Measurements from ENCODE around the gene MYO1B.

GRCh38 chr2:191411472-191411871 is 166.3 kb downstream of the MYO1B start:
- no peak for TF ChIP-seq CTCF (optimal IDR thresholded peaks at IDR 0.05 in 1 of 3, IDR thresholded peaks at IDR 0.05 in 1 of 3, conservative IDR thresholded peaks at IDR 0.05 in 1 of 3; ENCODE audit: extremely low read depth in 1 of 3, insufficient read depth in 2 of 3, low read length in 3 of 3)
- TF ChIP-seq EZH2 (IDR thresholded peaks at IDR 0.05; ENCODE audit: low read length), result no peak
